ENCODE measurements around the gene PCNX4.

The PCNX4 gene

DNA sequence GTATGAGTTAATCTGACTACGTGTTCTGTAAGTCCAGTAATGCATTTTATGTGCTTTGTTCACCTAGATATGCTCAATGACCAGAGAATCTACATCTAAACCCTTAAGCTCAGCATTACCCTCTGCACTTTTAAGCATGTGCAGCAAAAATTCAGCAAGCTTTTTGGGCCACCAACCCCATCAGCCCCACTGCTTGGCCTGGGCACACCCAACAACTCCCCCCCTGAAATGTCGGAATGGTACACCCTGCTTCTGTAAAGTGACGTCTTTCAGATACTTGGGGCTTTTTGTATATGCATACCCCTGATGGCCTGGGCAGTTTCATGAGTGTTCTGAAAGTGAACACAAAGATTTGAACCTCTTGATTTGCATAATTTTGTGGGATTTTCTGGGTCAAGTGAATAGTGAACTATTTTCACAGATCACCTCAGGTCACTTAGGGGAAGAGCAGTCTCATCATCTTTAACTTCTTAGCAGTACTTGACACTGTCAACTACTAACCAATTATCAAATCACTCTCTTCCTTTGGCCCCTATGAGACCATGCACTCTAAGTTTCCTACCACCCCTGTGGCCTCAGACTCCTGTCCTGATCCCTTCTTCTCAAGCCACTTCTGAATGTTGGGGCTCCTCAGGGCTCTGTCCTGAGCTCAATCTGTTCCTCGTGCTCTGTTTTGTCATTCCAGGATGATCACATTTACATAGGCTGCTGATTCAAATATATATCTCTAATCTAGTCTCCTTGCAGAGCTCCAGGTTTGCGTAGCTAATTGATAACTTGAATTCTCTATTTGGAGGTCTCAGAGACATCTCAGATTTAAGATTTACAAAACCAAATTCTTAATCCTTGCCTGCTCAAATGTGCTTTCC lies 121.0 kb downstream of the PCNX4 start:
- no peak for DNase-seq

GRCh38 chr14:60214003-60214402 lies 122.3 kb downstream of the PCNX4 start:
- DNase-seq, result no peak

DNA sequence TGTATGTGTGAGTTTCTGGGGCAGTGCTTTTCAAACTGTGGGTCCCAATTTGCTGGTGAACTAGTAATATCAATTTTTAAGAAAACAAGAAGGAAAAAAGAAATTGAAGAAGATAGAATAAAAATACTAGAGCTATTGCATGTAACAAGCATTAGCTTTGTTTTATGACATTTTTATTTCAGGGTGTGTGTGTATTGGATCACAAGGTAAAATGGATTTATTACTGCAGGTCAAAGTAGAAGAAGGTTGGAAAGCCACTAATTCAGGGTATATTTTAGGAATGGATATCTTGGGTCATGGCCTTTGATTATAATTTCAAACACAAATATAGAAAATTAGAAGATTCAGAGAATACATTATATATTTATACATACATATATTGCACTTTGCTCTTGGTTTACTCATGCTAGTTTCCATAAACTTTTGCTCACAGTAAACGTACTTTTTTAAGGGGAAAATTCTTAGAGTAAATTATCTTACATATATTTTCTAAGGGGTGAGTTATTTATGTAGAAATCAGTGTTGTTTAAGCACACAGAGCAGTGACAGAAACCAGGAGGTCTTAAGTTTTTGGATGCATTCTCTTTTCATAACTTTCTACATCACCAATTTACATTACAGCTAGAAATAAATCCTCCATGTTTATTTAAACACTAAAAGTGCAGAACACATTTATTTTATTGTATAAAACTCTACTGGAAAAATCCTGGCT lies 122.8 kb downstream of the PCNX4 start:
- DNase-seq, result no peak

DNA sequence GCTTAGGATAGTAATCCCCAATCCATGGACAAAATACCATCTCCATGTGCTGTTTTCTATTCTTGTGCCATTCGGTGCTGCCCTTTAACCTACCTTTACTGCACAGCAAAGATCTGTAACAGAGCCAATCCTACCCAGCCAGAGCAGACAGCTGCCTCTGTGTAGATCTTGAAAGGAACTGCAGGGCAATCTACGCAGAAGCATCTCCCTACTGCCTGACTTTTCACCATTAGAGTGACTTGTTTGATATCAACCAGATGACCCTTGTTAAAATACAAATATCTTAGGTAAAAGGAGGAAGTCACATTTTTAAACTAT lies 123.4 kb downstream of the PCNX4 start:
- no peak for DNase-seq

- no peak for DNase-seq
Measured at GRCh38 chr14:60215520-60216420, 124.0 kb downstream of the PCNX4 start.

GRCh38 chr14:60217713-60218112 lies 126.0 kb downstream of the PCNX4 start:
- no peak for DNase-seq
